Smooth muscle cell (in vitro differentiated cells): ENCODE measurements around the gene FKBP11. TPM values are rescaled to one million over a fixed set of nuclear protein-coding genes. Genes with fewer than 3 reads are reported as not detected.

ENCODE experiments used
- DNase-seq: peaks from one replicate; lab custom pipeline; 2025; ENCODE audit not compliant: unreplicated experiment; lab: John Stamatoyannopoulos, UW
- H2AFZ ChIP-seq: fragments of 200-600 bp; sonication (generic); 2 replicates; pipeline ENCODE4 v1.6.0; 2016; ENCODE audit warnings: antibody characterized with exemption, low read depth, mild to moderate bottlenecking
- H3F3A ChIP-seq: fragments of 200-600 bp; sonication (generic); 2 replicates; pipeline ENCODE4 v1.6.0; 2017; ENCODE audit warnings: antibody characterized with exemption, low read depth
- H3K27ac ChIP-seq: fragments of 200-600 bp; sonication (generic); 2 replicates; pipeline ENCODE4 v1.5.1; 2016; ENCODE audit warnings: low read depth, mild to moderate bottlenecking
- H3K27me3 ChIP-seq: fragments of 200-600 bp; sonication (generic); 2 replicates; pipeline ENCODE4 v1.6.1; 2016; ENCODE audit warnings: low read depth, mild to moderate bottlenecking
- H3K36me3 ChIP-seq: fragments of 200-600 bp; sonication (generic); 2 replicates; pipeline ENCODE4 v1.5.1; 2016; ENCODE audit warnings: low read depth
- H3K4me1 ChIP-seq: fragments of 200-600 bp; sonication (generic); 2 replicates; pipeline ENCODE4 v1.5.1; 2016; ENCODE audit warnings: low read depth
- H3K4me2 ChIP-seq: fragments of 200-600 bp; sonication (generic); 2 replicates; pipeline ENCODE4 v1.6.0; 2016; ENCODE audit warnings: mild to moderate bottlenecking
- H3K4me3 ChIP-seq: fragments of 200-600 bp; sonication (generic); 2 replicates; pipeline ENCODE4 v1.5.1; 2016; ENCODE audit warnings: mild to moderate bottlenecking
- H3K79me2 ChIP-seq: fragments of 200-600 bp; sonication (generic); 2 replicates; pipeline ENCODE4 v1.6.0; 2016; ENCODE audit warnings: low read depth, mild to moderate bottlenecking
- H3K9ac ChIP-seq: fragments of 200-600 bp; sonication (generic); 2 replicates; pipeline ENCODE4 v1.6.0; 2016; ENCODE audit warnings: low read depth
- H3K9me3 ChIP-seq: fragments of 200-600 bp; sonication (generic); replicated peaks from 2 replicates; pipeline ENCODE4 v1.5.1; 2016; ENCODE audit warnings: low read depth
- H4K20me1 ChIP-seq: fragments of 200-600 bp; sonication (generic); 2 replicates; pipeline ENCODE4 v1.6.0; 2016; ENCODE audit warnings: low read depth
- WGBS: methylation state at CpG from one replicate; pipeline ENCODE4 v1.1.7; 2016; ENCODE audit warnings: low lambda C conversion rate; 5-methylcytosine and 5-hydroxymethylcytosine counted together
- polyA plus RNA-seq: library from polyadenylated mRNA; unstranded; fragments of >200 nt; fragmentation: Nextera tagmentation; extraction: Ambion mirVana; gene quantifications from 2 replicates; pipeline ENCODE4 v1.2.1, GENCODE V29; 2016
- total RNA-seq: library from RNA; depleted of rRNA; stranded (reverse); fragments of >200 nt; gene quantifications from 2 replicates; pipeline ENCODE4 v1.2.3, GENCODE V29; 2014
- TF ChIP-seq, protein P1 (sequence below): fragments of 200-600 bp; sonication (generic); IDR thresholded peaks from 2 replicates; pipeline ENCODE4 v1.5.1; 2017; ENCODE audit warnings: borderline replicate concordance, mild to moderate bottlenecking, antibody characterized with exemption; ENCODE audit not compliant: insufficient read depth, poor library complexity, severe bottlenecking

The FKBP11 gene
- total and polyA plus RNA-seq, 2 experiments from 2014 or later = 36.1 to 217 TPM

- TF ChIP-seq, protein P1, sequence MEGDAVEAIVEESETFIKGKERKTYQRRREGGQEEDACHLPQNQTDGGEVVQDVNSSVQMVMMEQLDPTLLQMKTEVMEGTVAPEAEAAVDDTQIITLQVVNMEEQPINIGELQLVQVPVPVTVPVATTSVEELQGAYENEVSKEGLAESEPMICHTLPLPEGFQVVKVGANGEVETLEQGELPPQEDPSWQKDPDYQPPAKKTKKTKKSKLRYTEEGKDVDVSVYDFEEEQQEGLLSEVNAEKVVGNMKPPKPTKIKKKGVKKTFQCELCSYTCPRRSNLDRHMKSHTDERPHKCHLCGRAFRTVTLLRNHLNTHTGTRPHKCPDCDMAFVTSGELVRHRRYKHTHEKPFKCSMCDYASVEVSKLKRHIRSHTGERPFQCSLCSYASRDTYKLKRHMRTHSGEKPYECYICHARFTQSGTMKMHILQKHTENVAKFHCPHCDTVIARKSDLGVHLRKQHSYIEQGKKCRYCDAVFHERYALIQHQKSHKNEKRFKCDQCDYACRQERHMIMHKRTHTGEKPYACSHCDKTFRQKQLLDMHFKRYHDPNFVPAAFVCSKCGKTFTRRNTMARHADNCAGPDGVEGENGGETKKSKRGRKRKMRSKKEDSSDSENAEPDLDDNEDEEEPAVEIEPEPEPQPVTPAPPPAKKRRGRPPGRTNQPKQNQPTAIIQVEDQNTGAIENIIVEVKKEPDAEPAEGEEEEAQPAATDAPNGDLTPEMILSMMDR = no peak
- no peaks in the 10 kb centered on the region for H3K4me1 ChIP-seq
- H3K4me2 ChIP-seq = no peak overlapping the region
- DNase-seq = no peak
- WGBS = 79% methylated on average over 3 of the region's 3 CpGs
- H4K20me1 ChIP-seq = no peaks in the 10 kb centered on the region
- no peaks in the 10 kb centered on the region for H3K79me2 ChIP-seq
- H3K36me3 ChIP-seq = no peaks in the 10 kb centered on the region
- no peaks in the 10 kb centered on the region for H3F3A ChIP-seq
- no peak overlapping the region for H3K27ac ChIP-seq
- no peaks in the 10 kb centered on the region for H3K9me3 ChIP-seq
- no peaks in the 10 kb centered on the region for H3K27me3 ChIP-seq
- H3K4me3 ChIP-seq = no peak overlapping the region
- no peak overlapping the region for H3K9ac ChIP-seq
- no peak overlapping the region for H2AFZ ChIP-seq
Measured at GRCh38 chr12:48907245-48907644, 18.0 kb downstream of the FKBP11 start.

- peak; percentile 18 for DNase-seq
- no peaks in the 10 kb centered on the region for H3K79me2 ChIP-seq
- peak overlapping the region; percentile 63 for H3K9ac ChIP-seq
- no peaks in the 10 kb centered on the region for H4K20me1 ChIP-seq
- WGBS = 4% methylated on average over 19 of the region's 19 CpGs
- H3K4me2 ChIP-seq = peak overlapping the region; percentile 86
- H2AFZ ChIP-seq = peak overlapping the region; percentile 66
- H3K4me1 ChIP-seq = no peaks in the 10 kb centered on the region
- peak overlapping the region; percentile 55 for H3K4me3 ChIP-seq
- no peaks in the 10 kb centered on the region for H3K9me3 ChIP-seq
- no peaks in the 10 kb centered on the region for H3K36me3 ChIP-seq
- TF ChIP-seq, protein P1 = peak; percentile 72
- no peaks in the 10 kb centered on the region for H3K27me3 ChIP-seq
- peak overlapping the region; percentile 30 for H3K27ac ChIP-seq
- no peaks in the 10 kb centered on the region for H3F3A ChIP-seq
Measured at GRCh38 chr12:48903982-48904411, 21.3 kb downstream of the FKBP11 start.

- no peak overlapping the region for H2AFZ ChIP-seq
- no peaks in the 10 kb centered on the region for H3K9me3 ChIP-seq
- H3K4me3 ChIP-seq = peak overlapping the region; percentile 55
- 74% methylated on average over 20 of the region's 20 CpGs for WGBS
- no peak overlapping the region for H3K9ac ChIP-seq
- no peak overlapping the region for H3K27ac ChIP-seq
- no peaks in the 10 kb centered on the region for H3K79me2 ChIP-seq
- no peaks in the 10 kb centered on the region for H3K36me3 ChIP-seq
- H3K27me3 ChIP-seq = peaks cover 3% of the 10 kb centered on the region
- H3K4me2 ChIP-seq = peak overlapping the region; percentile 86
- no peaks in the 10 kb centered on the region for H3F3A ChIP-seq
- TF ChIP-seq, protein P1 = no peak
- no peaks in the 10 kb centered on the region for H3K4me1 ChIP-seq
- DNase-seq = no peak
- H4K20me1 ChIP-seq = no peaks in the 10 kb centered on the region
Measured at GRCh38 chr12:48903363-48903981, 21.8 kb downstream of the FKBP11 start.

GRCh38 chr12:48901278-48901677 lies 24.0 kb downstream of the FKBP11 start:
- H3K4me2 ChIP-seq = no peak overlapping the region
- no peaks in the 10 kb centered on the region for H3F3A ChIP-seq
- H3K4me1 ChIP-seq = no peaks in the 10 kb centered on the region
- H3K4me3 ChIP-seq = no peak overlapping the region
- TF ChIP-seq, protein P1 = no peak
- no peaks in the 10 kb centered on the region for H4K20me1 ChIP-seq
- DNase-seq = no peak
- peaks cover 11% of the 10 kb centered on the region for H3K27me3 ChIP-seq
- no peaks in the 10 kb centered on the region for H3K79me2 ChIP-seq
- WGBS = 86% methylated on average over 2 of the region's 2 CpGs
- H2AFZ ChIP-seq = no peak overlapping the region
- H3K36me3 ChIP-seq = no peaks in the 10 kb centered on the region
- H3K27ac ChIP-seq = no peak overlapping the region
- H3K9ac ChIP-seq = no peak overlapping the region
- H3K9me3 ChIP-seq = no peaks in the 10 kb centered on the region
